PC-9 (cell line): Measurements from ENCODE around the gene KIZ. TPM values are rescaled to one million over a fixed set of nuclear protein-coding genes. Genes with fewer than 3 reads are reported as not detected.

Experiments
- BruUV-seq: library from RNA; stranded (reverse); fragments of 400-500 nt; replicated peaks from 2 replicates; lab custom pipeline; 2021; lab: Mats Ljungman, UMichigan
- CTCF ChIA-PET: fragments of 300-600 bp; sonication (Branson Sonifier 250); formaldehyde crosslinking; loops from one replicate; lab custom pipeline; 2022; ENCODE audit warnings: antibody characterized with exemption; lab: Charles Lee
- POLR2A ChIA-PET: fragments of 300-600 bp; sonication (Branson Sonifier 250); formaldehyde crosslinking; loops from one replicate; lab custom pipeline; 2022; ENCODE audit warnings: antibody characterized with exemption; ENCODE audit not compliant: unreplicated experiment; lab: Charles Lee
- DNase-seq, 2 experiments: peaks; one replicate each; pipeline versions ENCODE4 v3.0.0 to v3.0.0-alpha.2; 2015 to 2022; ENCODE audit warnings: mixed read lengths in 1 of 2
- H2AFZ ChIP-seq: fragments of 200-600 bp; sonication (generic); 2 replicates; pipeline ENCODE4 v1.8.1; 2017; ENCODE audit warnings: antibody characterized with exemption
- H3F3A ChIP-seq: fragments of 200-600 bp; sonication (generic); 2 replicates; pipeline ENCODE4 v1.8.1; 2017; ENCODE audit warnings: antibody characterized with exemption, mild to moderate bottlenecking, low read depth; ENCODE audit not compliant: insufficient read depth
- H3K27ac ChIP-seq: fragments of 200-600 bp; sonication (generic); 2 replicates; pipeline ENCODE4 v1.6.1; 2016; ENCODE audit warnings: mixed run types
- H3K27me3 ChIP-seq: fragments of 200-600 bp; sonication (generic); 2 replicates; pipeline ENCODE4 v1.6.1; 2016; ENCODE audit warnings: low read depth, mixed run types; ENCODE audit not compliant: insufficient read depth
- H3K36me3 ChIP-seq: fragments of 200-600 bp; sonication (generic); 2 replicates; pipeline ENCODE4 v1.6.1; 2016; ENCODE audit warnings: low read depth, mixed run types
- H3K4me1 ChIP-seq: fragments of 200-600 bp; sonication (generic); replicated peaks from 2 replicates; pipeline ENCODE4 v1.6.1; 2016; ENCODE audit warnings: mixed run types; ENCODE audit not compliant: insufficient read depth
- H3K4me2 ChIP-seq: fragments of 200-600 bp; sonication (generic); 2 replicates; pipeline ENCODE4 v1.6.1; 2017; ENCODE audit warnings: mixed run types
- H3K4me3 ChIP-seq: fragments of 200-600 bp; sonication (generic); 2 replicates; pipeline ENCODE4 v1.6.1; 2016; ENCODE audit warnings: mixed run types
- H3K79me2 ChIP-seq: fragments of 200-600 bp; sonication (generic); 2 replicates; pipeline ENCODE4 v1.6.1; 2017; ENCODE audit warnings: low read depth, mixed run types
- H3K9me2 ChIP-seq: fragments of 200-600 bp; sonication (generic); 2 replicates; pipeline ENCODE4 v1.8.1; 2017; ENCODE audit warnings: mild to moderate bottlenecking; ENCODE audit not compliant: insufficient read depth
- H3K9me3 ChIP-seq: fragments of 200-600 bp; sonication (generic); 2 replicates; pipeline ENCODE4 v1.8.1; 2016; ENCODE audit warnings: low read depth; ENCODE audit not compliant: insufficient read depth
- H4K20me1 ChIP-seq: fragments of 200-600 bp; sonication (generic); 2 replicates; pipeline ENCODE4 v1.8.1; 2017; ENCODE audit not compliant: insufficient read depth
- CTCF ChIP-seq: fragments of 200-600 bp; sonication (generic); conservative IDR thresholded peaks from 2 replicates; pipeline ENCODE4 v1.6.1; 2017; ENCODE audit warnings: mixed run types, antibody characterized with exemption, mild to moderate bottlenecking, moderate library complexity
- EZH2 ChIP-seq: fragments of 200-600 bp; sonication (generic); IDR thresholded peaks from 2 replicates; pipeline ENCODE4 v1.8.0; 2017; ENCODE audit warnings: antibody characterized with exemption, low read depth
- intact Hi-C: fragments of 100-400 bp; cut with micrococcal nuclease; formaldehyde crosslinking; loops from one replicate; pipeline ENCODE4 v1.10.0; 2022; ENCODE audit not compliant: unreplicated experiment
- total RNA-seq: library from RNA; stranded (reverse); gene quantifications from 2 replicates; pipeline ENCODE4 v1.2.3, GENCODE V29; 2021

The KIZ gene
- total RNA-seq, 1 experiment from 2014 or later = 21.5 TPM

- Histone ChIP-seq H3K9me2 (no peaks in the 10 kb centered on the region), H3F3A (peaks cover 4% of the 10 kb centered on the region; the same call in 1 of the 2 replicates), H3K4me1 (peaks cover 10% of the 10 kb centered on the region), H2AFZ (no peak overlapping the region), H4K20me1 (no peaks in the 10 kb centered on the region; the same call in 1 of the 2 replicates), H3K4me2 (no peak overlapping the region), H3K9me3 (no peaks in the 10 kb centered on the region), H3K36me3 (no peaks in the 10 kb centered on the region), H3K4me3 (no peak overlapping the region), H3K27me3 (no peaks in the 10 kb centered on the region), H3K27ac (no peak overlapping the region), H3K79me2 (no peaks in the 10 kb centered on the region)
- intact Hi-C loops = loop anchor here (5.0 to 10.0 kb wide), 2 partner anchors 373 to 379 kb away; no protein-coding TSS in a partner anchor
- no TSS peak for BruUV-seq
- ChIA-PET CTCF (interaction anchor here (0.6 kb wide), 1 partner anchor 703 kb away, joined by 4 read pairs; no protein-coding TSS in a partner anchor), POLR2A (no interaction called here)
- TF ChIP-seq EZH2 = no peak
- no peak for TF ChIP-seq CTCF
- DNase-seq = no peak
These were observed 112.3 kb downstream of the KIZ start for GRCh38 chr20:21237956-21238799.

- DNase-seq = no peak
- no peaks in the 10 kb centered on the region for H3K9me3 ChIP-seq
- no peaks in the 10 kb centered on the region for H3K9me2 ChIP-seq
- no TSS peak for BruUV-seq
- peaks cover 4% of the 10 kb centered on the region; the same call in 1 of the 2 replicates for H3F3A ChIP-seq
- POLR2A ChIA-PET = no interaction called here
- intact Hi-C loops = loop anchor here (5.0 to 10.0 kb wide), 2 partner anchors 374 to 378 kb away; no protein-coding TSS in a partner anchor
- H3K27me3 ChIP-seq = no peaks in the 10 kb centered on the region
- CTCF ChIA-PET = no interaction called here
- H3K4me1 ChIP-seq = peaks cover 10% of the 10 kb centered on the region
- H3K36me3 ChIP-seq = no peaks in the 10 kb centered on the region
- H3K4me2 ChIP-seq = no peak overlapping the region
- no peak overlapping the region for H3K27ac ChIP-seq
- no peak overlapping the region for H3K4me3 ChIP-seq
- H4K20me1 ChIP-seq = no peaks in the 10 kb centered on the region
- no peak for TF ChIP-seq CTCF
- no peak overlapping the region for H2AFZ ChIP-seq
- H3K79me2 ChIP-seq = no peaks in the 10 kb centered on the region
These were observed 113.1 kb downstream of the KIZ start for GRCh38 chr20:21238818-21239536.

GRCh38 chr20:21240394-21240793 is 114.5 kb downstream of the KIZ start:
- TF ChIP-seq EZH2 (no peak), CTCF (no peak)
- DNase-seq = no peak
- intact Hi-C loops = no loop called here
- Histone ChIP-seq H2AFZ (no peak overlapping the region), H3K4me3 (no peak overlapping the region), H3K4me1 (peaks cover 6% of the 10 kb centered on the region), H3K36me3 (no peaks in the 10 kb centered on the region), H3K4me2 (no peak overlapping the region), H4K20me1 (no peaks in the 10 kb centered on the region), H3K79me2 (no peaks in the 10 kb centered on the region), H3K9me3 (no peaks in the 10 kb centered on the region), H3K27me3 (no peaks in the 10 kb centered on the region), H3F3A (peaks cover 4% of the 10 kb centered on the region; the same call in 1 of the 2 replicates), H3K27ac (no peak overlapping the region), H3K9me2 (no peaks in the 10 kb centered on the region)
- ChIA-PET POLR2A (no interaction called here), CTCF (no interaction called here)
- no TSS peak for BruUV-seq
